Body of pancreas (tissue), 4 donors: ENCODE data around the gene TEF. TPM values are rescaled to one million over a fixed set of nuclear protein-coding genes. Genes with fewer than 3 reads are reported as not detected.

Experiments used
- ATAC-seq: fragments of 150-250 bp; one replicate; pipeline ENCODE4 v1.9.1; 2016
- DNase-seq, 4 donors: peaks; one replicate each; pipeline ENCODE4 v3.0.0-alpha.2; 2019
- H3K27ac ChIP-seq, 4 donors: fragments of 200-600 bp; sonication (generic); 1 replicate in 3 of 4; 2 replicates in 1 of 4; pipeline versions ENCODE4 v1.5.1 to v1.6.1; 2016 to 2019; ENCODE audit warnings: mild to moderate bottlenecking in 1 of 4, mixed read lengths in 1 of 4, moderate library complexity in 1 of 4
- H3K27me3 ChIP-seq, 2 donors: fragments of 200-600 bp; sonication (generic); one replicate each; pipeline ENCODE4 v1.6.0; 2016; ENCODE audit warnings: mild to moderate bottlenecking in 1 of 2
- H3K36me3 ChIP-seq, 2 donors: fragments of 200-600 bp; sonication (generic); replicated peaks in 1 of 2; 2 replicates each; pipeline ENCODE4 v1.5.1; 2016; ENCODE audit warnings: low read depth in 2 of 2; ENCODE audit not compliant: insufficient read depth in 1 of 2
- H3K4me1 ChIP-seq: fragments of 200-600 bp; sonication (generic); one replicate; pipeline ENCODE4 v1.6.0; 2016
- H3K4me3 ChIP-seq, 2 donors: fragments of 200-600 bp; sonication (generic); 1 replicate in 1 of 2; 2 replicates in 1 of 2; pipeline ENCODE4 v1.5.1; 2016 to 2019
- H3K9me3 ChIP-seq, 3 donors: fragments of 200-600 bp; sonication (generic); 1 replicate in 2 of 3; 2 replicates in 1 of 3; pipeline ENCODE4 v1.5.1; 2016
- CTCF ChIP-seq, 7 experiments: fragments of 450-650 bp in 4 of 7; fragments of 200-600 bp in 3 of 7; sonication (generic) in 3 of 7; IDR thresholded peaks; one replicate each; pipeline ENCODE4 v1.5.1; 2016 to 2019; ENCODE audit warnings: antibody characterized with exemption in 7 of 7
- POLR2A ChIP-seq, 3 donors: fragments of 450-650 bp; IDR thresholded peaks; one replicate each; pipeline ENCODE4 v1.6.1; 2016; ENCODE audit warnings: antibody characterized with exemption in 3 of 3, mild to moderate bottlenecking in 2 of 3
- WGBS, 2 donors: methylation state at CpG; one replicate each; pipeline ENCODE4 v1.1.5; 2017; 5-methylcytosine and 5-hydroxymethylcytosine counted together
- intact Hi-C: fragments of 100-400 bp; cut with DNase I; formaldehyde crosslinking; loops from one replicate; pipeline ENCODE4 v1.15.1; 2023
- total RNA-seq, 2 donors: library from RNA; depleted of rRNA; stranded (reverse); fragments of >200 nt; gene quantifications; one replicate each; pipeline ENCODE4 v1.1.0, GENCODE V29; 2016

Gene TEF
- total RNA-seq, 2 donors from 2014 or later: 10.9 to 29.0 TPM

- intact Hi-C loops: no loop called here
- H3K36me3 ChIP-seq: peaks cover 11 to 15% of the 10 kb centered on the region in 2 donors
- no peak overlapping the region for H3K4me3 ChIP-seq
- no peaks in the 10 kb centered on the region for H3K9me3 ChIP-seq
- no peaks in the 10 kb centered on the region for H3K4me1 ChIP-seq
- no peak for ATAC-seq
- H3K27me3 ChIP-seq: no peaks in the 10 kb centered on the region
- TF ChIP-seq CTCF (IDR thresholded peaks at IDR 0.05): no peak
- TF ChIP-seq POLR2A (IDR thresholded peaks at IDR 0.05): no peak
- H3K27ac ChIP-seq: no peak overlapping the region
- no peak for DNase-seq
- WGBS, 2 donors: 96% methylated on average over 8 to 23 of the region's 25 CpGs
Measured at GRCh38 chr22:41356430-41357028, 25.2 kb upstream of the TEF start.

GRCh38 chr22:41357191-41357590, 24.6 kb upstream of the TEF start:
- H3K27me3 ChIP-seq: no peaks in the 10 kb centered on the region
- peaks cover 11 to 15% of the 10 kb centered on the region in 2 donors for H3K36me3 ChIP-seq
- no peak for DNase-seq
- H3K4me3 ChIP-seq: no peak overlapping the region
- 95% methylated on average over 8 to 15 of the region's 16 CpGs for WGBS, 2 donors
- H3K9me3 ChIP-seq: no peaks in the 10 kb centered on the region
- TF ChIP-seq POLR2A (IDR thresholded peaks at IDR 0.05) (no peak), CTCF (IDR thresholded peaks at IDR 0.05) (no peak)
- H3K4me1 ChIP-seq: no peaks in the 10 kb centered on the region
- intact Hi-C loops: no loop called here
- no peak for ATAC-seq
- H3K27ac ChIP-seq: no peak overlapping the region

- TF ChIP-seq POLR2A (IDR thresholded peaks at IDR 0.05) (no peak), CTCF (IDR thresholded peaks at IDR 0.05) (no peak)
- Histone ChIP-seq H3K4me3 (no peak overlapping the region), H3K27me3 (no peaks in the 10 kb centered on the region), H3K4me1 (no peaks in the 10 kb centered on the region), H3K9me3 (no peaks in the 10 kb centered on the region), H3K27ac (no peak overlapping the region), H3K36me3 (peaks cover 11 to 12% of the 10 kb centered on the region in 2 donors)
- DNase-seq (no peak), ATAC-seq (no peak)
- intact Hi-C loops: no loop called here
- 90% methylated on average over 16 to 17 of the region's 17 CpGs for WGBS, 2 donors
Measured at GRCh38 chr22:41358927-41359326, 22.8 kb upstream of the TEF start.

- 83 to 85% methylated on average over 4 of the region's 4 CpGs for WGBS, 2 donors
- no peaks in the 10 kb centered on the region for H3K9me3 ChIP-seq
- no peak overlapping the region for H3K4me3 ChIP-seq
- H3K27me3 ChIP-seq: no peaks in the 10 kb centered on the region
- no peak for ATAC-seq
- peaks cover 3% of the 10 kb centered on the region for H3K4me1 ChIP-seq
- TF ChIP-seq POLR2A (IDR thresholded peaks at IDR 0.05): no peak
- no peak for TF ChIP-seq CTCF (IDR thresholded peaks at IDR 0.05)
- no peak for DNase-seq
- no peak overlapping the region for H3K27ac ChIP-seq
- peaks cover 11 to 12% of the 10 kb centered on the region in 2 donors for H3K36me3 ChIP-seq
- intact Hi-C loops: no loop called here
Measured at GRCh38 chr22:41359376-41359775, 22.4 kb upstream of the TEF start.

GRCh38 chr22:41360126-41360525, 21.6 kb upstream of the TEF start:
- ATAC-seq (peak; percentile 54), DNase-seq (peak in 2 of 4 donors; percentile 27 to 48)
- H3K9me3 ChIP-seq: no peaks in the 10 kb centered on the region

More at GRCh38 chr22:41360126-41360525, 21.6 kb upstream of the TEF start:
- Histone ChIP-seq H3K27me3 (no peaks in the 10 kb centered on the region), H3K36me3 (peaks cover 11 to 12% of the 10 kb centered on the region in 2 donors), H3K4me3 (no peak overlapping the region), H3K27ac (peak overlapping the region in 2 of 4 donors; percentile 15 to 30), H3K4me1 (peaks cover 9% of the 10 kb centered on the region)
- 43 to 44% methylated on average over 6 to 11 of the region's 11 CpGs for WGBS, 2 donors
- TF ChIP-seq CTCF (IDR thresholded peaks at IDR 0.05) (no peak), POLR2A (IDR thresholded peaks at IDR 0.05) (no peak)
- intact Hi-C loops: no loop called here
